Measurements from ENCODE around the gene TMIGD3. TPM values are rescaled to one million over a fixed set of nuclear protein-coding genes. Genes with fewer than 3 reads are reported as not detected.

The TMIGD3 gene
- total RNA-seq, 1 donor from 2014 or later, result not detected

- no peaks in the 10 kb centered on the region for H3K27me3 ChIP-seq (ENCODE audit: control insufficient read depth, insufficient read depth, low read length)
- no peak for DNase-seq (ENCODE audit: low read depth)
- H3K36me3 ChIP-seq (ENCODE audit: control insufficient read depth, insufficient read depth, low read length), result no peaks in the 10 kb centered on the region
- no peak for TF ChIP-seq CTCF (IDR thresholded peaks at IDR 0.05; ENCODE audit: insufficient read depth, low read length, poor library complexity, severe bottlenecking)
- H3K4me3 ChIP-seq (ENCODE audit: low read depth, low read length), result no peak overlapping the region
These were observed 12.4 kb downstream of the TMIGD3 start for GRCh38 chr1:111491070-111491469.

GRCh38 chr1:111490220-111490619, 13.2 kb downstream of the TMIGD3 start:
- Histone ChIP-seq H3K4me3 (ENCODE audit: low read depth, low read length) (no peak overlapping the region), H3K36me3 (ENCODE audit: control insufficient read depth, insufficient read depth, low read length) (no peaks in the 10 kb centered on the region), H3K27me3 (ENCODE audit: control insufficient read depth, insufficient read depth, low read length) (no peaks in the 10 kb centered on the region)
- DNase-seq (ENCODE audit: low read depth), result no peak
- no peak for TF ChIP-seq CTCF (IDR thresholded peaks at IDR 0.05; ENCODE audit: insufficient read depth, low read length, poor library complexity, severe bottlenecking)

GRCh38 chr1:111489604-111490003, 13.8 kb downstream of the TMIGD3 start:
- H3K4me3 ChIP-seq (ENCODE audit: low read depth, low read length), result no peak overlapping the region
- TF ChIP-seq CTCF (IDR thresholded peaks at IDR 0.05; ENCODE audit: insufficient read depth, low read length, poor library complexity, severe bottlenecking), result no peak
- no peaks in the 10 kb centered on the region for H3K27me3 ChIP-seq (ENCODE audit: control insufficient read depth, insufficient read depth, low read length)
- H3K36me3 ChIP-seq (ENCODE audit: control insufficient read depth, insufficient read depth, low read length), result no peaks in the 10 kb centered on the region
- no peak for DNase-seq (ENCODE audit: low read depth)

GRCh38 chr1:111488669-111489068, 14.8 kb downstream of the TMIGD3 start:
- DNase-seq (ENCODE audit: low read depth), result no peak
- Histone ChIP-seq H3K27me3 (ENCODE audit: control insufficient read depth, insufficient read depth, low read length) (no peaks in the 10 kb centered on the region), H3K36me3 (ENCODE audit: control insufficient read depth, insufficient read depth, low read length) (no peaks in the 10 kb centered on the region), H3K4me3 (ENCODE audit: low read depth, low read length) (no peak overlapping the region)
- no peak for TF ChIP-seq CTCF (IDR thresholded peaks at IDR 0.05; ENCODE audit: insufficient read depth, low read length, poor library complexity, severe bottlenecking)

- H3K36me3 ChIP-seq (ENCODE audit: control insufficient read depth, insufficient read depth, low read length), result no peaks in the 10 kb centered on the region
- no peak overlapping the region for H3K4me3 ChIP-seq (ENCODE audit: low read depth, low read length)
- H3K27me3 ChIP-seq (ENCODE audit: control insufficient read depth, insufficient read depth, low read length), result no peaks in the 10 kb centered on the region
- DNase-seq (ENCODE audit: low read depth), result no peak
- TF ChIP-seq CTCF (IDR thresholded peaks at IDR 0.05; ENCODE audit: insufficient read depth, low read length, poor library complexity, severe bottlenecking), result no peak
These were observed 16.3 kb downstream of the TMIGD3 start for GRCh38 chr1:111487133-111487532.

GRCh38 chr1:111486431-111486830, 17.0 kb downstream of the TMIGD3 start:
- no peak for DNase-seq (ENCODE audit: low read depth)
- no peaks in the 10 kb centered on the region for H3K27me3 ChIP-seq (ENCODE audit: control insufficient read depth, insufficient read depth, low read length)
- no peaks in the 10 kb centered on the region for H3K36me3 ChIP-seq (ENCODE audit: control insufficient read depth, insufficient read depth, low read length)
- no peak overlapping the region for H3K4me3 ChIP-seq (ENCODE audit: low read depth, low read length)
- no peak for TF ChIP-seq CTCF (IDR thresholded peaks at IDR 0.05; ENCODE audit: insufficient read depth, low read length, poor library complexity, severe bottlenecking)
